Measurements from ENCODE around the gene MGAT5. TPM values are rescaled to one million over a fixed set of nuclear protein-coding genes. Genes with fewer than 3 reads are reported as not detected.

Gene MGAT5
- total RNA-seq, 1 experiment from 2014 or later, result 52.4 TPM

DNA sequence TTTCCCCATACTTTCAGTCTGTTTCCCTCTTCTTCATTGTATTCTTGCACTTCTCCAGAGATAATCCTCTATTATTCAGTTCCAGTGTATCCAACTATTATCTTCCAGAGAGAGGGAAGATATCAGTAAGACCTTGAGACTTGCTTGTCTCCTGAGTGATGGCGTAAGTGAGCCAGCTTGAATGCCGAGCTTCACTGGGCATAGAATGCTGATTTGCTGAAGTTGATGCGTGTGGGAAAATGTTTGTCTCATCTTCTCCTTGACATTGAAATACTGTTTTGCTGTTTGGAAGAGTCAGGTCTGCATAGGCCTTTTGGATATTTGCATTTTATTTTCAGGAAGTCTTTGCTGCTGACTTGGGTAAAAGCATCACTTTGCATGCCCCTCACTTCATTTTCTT, 41.1 kb upstream of the MGAT5 start:
- ChIA-PET POLR2A (no interaction called here), CTCF (interaction anchor here (0.6 to 1.0 kb wide), 2 partner anchors 16 to 94 kb away, joined by 3 read pairs; no protein-coding TSS in a partner anchor)
- H3K27me3 Mint-ChIP-seq (ENCODE audit: low read depth), result no peaks in the 10 kb centered on the region
- DNase-seq (ENCODE audit: low spot score), result no peak
- ATAC-seq, result no peak
- peaks cover 9% of the 10 kb centered on the region for H3K36me3 Mint-ChIP-seq
- H3K9me3 Mint-ChIP-seq, result peaks cover 13% of the 10 kb centered on the region
- TF ChIP-seq NR2C2 (CRISPR knock-in tag; IDR thresholded peaks at IDR 0.05) (no peak), RELA (CRISPR knock-in tag; IDR thresholded peaks at IDR 0.05; ENCODE audit: borderline replicate concordance) (no peak), CREB1 (CRISPR knock-in tag; IDR thresholded peaks at IDR 0.05) (no peak), HMGA2 (CRISPR knock-in tag; IDR thresholded peaks at IDR 0.05) (no peak), SMAD4 (CRISPR knock-in tag; IDR thresholded peaks at IDR 0.05) (no peak), ZNF263 (CRISPR knock-in tag; IDR thresholded peaks at IDR 0.05; ENCODE audit: low read depth) (no peak), SP1 (CRISPR knock-in tag; conservative IDR thresholded peaks at IDR 0.05) (no peak), JUN (CRISPR knock-in tag; IDR thresholded peaks at IDR 0.05) (no peak), NFYB (CRISPR knock-in tag; conservative IDR thresholded peaks at IDR 0.05; ENCODE audit: low read depth) (no peak)
- TF ChIP-seq, protein P1, sequence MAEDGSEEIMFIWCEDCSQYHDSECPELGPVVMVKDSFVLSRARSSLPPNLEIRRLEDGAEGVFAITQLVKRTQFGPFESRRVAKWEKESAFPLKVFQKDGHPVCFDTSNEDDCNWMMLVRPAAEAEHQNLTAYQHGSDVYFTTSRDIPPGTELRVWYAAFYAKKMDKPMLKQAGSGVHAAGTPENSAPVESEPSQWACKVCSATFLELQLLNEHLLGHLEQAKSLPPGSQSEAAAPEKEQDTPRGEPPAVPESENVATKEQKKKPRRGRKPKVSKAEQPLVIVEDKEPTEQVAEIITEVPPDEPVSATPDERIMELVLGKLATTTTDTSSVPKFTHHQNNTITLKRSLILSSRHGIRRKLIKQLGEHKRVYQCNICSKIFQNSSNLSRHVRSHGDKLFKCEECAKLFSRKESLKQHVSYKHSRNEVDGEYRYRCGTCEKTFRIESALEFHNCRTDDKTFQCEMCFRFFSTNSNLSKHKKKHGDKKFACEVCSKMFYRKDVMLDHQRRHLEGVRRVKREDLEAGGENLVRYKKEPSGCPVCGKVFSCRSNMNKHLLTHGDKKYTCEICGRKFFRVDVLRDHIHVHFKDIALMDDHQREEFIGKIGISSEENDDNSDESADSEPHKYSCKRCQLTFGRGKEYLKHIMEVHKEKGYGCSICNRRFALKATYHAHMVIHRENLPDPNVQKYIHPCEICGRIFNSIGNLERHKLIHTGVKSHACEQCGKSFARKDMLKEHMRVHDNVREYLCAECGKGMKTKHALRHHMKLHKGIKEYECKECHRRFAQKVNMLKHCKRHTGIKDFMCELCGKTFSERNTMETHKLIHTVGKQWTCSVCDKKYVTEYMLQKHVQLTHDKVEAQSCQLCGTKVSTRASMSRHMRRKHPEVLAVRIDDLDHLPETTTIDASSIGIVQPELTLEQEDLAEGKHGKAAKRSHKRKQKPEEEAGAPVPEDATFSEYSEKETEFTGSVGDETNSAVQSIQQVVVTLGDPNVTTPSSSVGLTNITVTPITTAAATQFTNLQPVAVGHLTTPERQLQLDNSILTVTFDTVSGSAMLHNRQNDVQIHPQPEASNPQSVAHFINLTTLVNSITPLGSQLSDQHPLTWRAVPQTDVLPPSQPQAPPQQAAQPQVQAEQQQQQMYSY (CRISPR knock-in tag; IDR thresholded peaks at IDR 0.05), result no peak
- TF ChIP-seq, protein P2, sequence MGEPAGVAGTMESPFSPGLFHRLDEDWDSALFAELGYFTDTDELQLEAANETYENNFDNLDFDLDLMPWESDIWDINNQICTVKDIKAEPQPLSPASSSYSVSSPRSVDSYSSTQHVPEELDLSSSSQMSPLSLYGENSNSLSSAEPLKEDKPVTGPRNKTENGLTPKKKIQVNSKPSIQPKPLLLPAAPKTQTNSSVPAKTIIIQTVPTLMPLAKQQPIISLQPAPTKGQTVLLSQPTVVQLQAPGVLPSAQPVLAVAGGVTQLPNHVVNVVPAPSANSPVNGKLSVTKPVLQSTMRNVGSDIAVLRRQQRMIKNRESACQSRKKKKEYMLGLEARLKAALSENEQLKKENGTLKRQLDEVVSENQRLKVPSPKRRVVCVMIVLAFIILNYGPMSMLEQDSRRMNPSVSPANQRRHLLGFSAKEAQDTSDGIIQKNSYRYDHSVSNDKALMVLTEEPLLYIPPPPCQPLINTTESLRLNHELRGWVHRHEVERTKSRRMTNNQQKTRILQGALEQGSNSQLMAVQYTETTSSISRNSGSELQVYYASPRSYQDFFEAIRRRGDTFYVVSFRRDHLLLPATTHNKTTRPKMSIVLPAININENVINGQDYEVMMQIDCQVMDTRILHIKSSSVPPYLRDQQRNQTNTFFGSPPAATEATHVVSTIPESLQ (CRISPR knock-in tag; IDR thresholded peaks at IDR 0.05), result no peak
- TF ChIP-seq, protein P3, sequence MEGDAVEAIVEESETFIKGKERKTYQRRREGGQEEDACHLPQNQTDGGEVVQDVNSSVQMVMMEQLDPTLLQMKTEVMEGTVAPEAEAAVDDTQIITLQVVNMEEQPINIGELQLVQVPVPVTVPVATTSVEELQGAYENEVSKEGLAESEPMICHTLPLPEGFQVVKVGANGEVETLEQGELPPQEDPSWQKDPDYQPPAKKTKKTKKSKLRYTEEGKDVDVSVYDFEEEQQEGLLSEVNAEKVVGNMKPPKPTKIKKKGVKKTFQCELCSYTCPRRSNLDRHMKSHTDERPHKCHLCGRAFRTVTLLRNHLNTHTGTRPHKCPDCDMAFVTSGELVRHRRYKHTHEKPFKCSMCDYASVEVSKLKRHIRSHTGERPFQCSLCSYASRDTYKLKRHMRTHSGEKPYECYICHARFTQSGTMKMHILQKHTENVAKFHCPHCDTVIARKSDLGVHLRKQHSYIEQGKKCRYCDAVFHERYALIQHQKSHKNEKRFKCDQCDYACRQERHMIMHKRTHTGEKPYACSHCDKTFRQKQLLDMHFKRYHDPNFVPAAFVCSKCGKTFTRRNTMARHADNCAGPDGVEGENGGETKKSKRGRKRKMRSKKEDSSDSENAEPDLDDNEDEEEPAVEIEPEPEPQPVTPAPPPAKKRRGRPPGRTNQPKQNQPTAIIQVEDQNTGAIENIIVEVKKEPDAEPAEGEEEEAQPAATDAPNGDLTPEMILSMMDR (IDR thresholded peaks at IDR 0.05), result no peak
- peaks cover 19% of the 10 kb centered on the region for H3K4me1 Mint-ChIP-seq
- no peak overlapping the region for H3K4me3 Mint-ChIP-seq
- H3K27ac Mint-ChIP-seq, result no peak overlapping the region

DNA sequence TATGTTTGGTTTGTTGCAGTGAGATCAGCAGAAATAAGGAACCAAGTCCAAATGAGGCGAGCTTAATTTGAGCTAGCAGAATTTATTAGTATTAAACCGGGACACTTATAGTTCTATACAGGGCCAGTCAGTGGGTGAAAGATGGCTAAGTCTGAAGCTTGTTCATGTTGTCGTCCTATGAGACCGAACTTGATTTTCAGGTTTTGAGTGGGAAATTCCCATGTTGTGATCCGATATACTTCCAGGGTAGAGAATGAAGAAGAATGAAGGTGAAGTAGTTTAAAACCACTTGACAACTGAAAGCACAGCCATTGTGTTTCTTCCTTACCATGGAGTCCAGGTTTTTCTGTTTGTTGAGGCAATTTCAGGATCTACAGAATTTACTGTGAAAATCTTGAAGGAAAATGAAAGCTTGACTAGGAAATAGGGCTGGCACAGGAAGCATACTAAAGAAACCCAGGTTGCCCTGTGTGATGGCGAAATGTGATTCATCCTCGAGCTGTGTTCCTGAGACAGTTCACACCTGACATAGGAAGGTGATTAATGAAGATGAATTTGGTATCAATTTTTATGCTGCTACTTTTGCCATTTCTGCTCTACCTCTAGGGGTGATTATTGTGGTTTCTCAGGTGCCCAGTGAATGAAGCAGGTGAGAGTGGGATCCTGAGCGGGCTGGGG, 37.6 kb upstream of the MGAT5 start:
- Mint-ChIP-seq H3K27ac (no peak overlapping the region), H3K4me1 (peaks cover 51% of the 10 kb centered on the region), H3K4me3 (no peak overlapping the region), H3K27me3 (ENCODE audit: low read depth) (no peaks in the 10 kb centered on the region), H3K36me3 (peaks cover 9% of the 10 kb centered on the region), H3K9me3 (peaks cover 13% of the 10 kb centered on the region)
- no peak for ATAC-seq
- no peak for DNase-seq (ENCODE audit: low spot score)
- ChIA-PET POLR2A (no interaction called here), CTCF (interaction anchor here (0.7 to 1.5 kb wide), 5 partner anchors 9 to 330 kb away, joined by 3 to 6 read pairs (median 3); no protein-coding TSS in a partner anchor)
- TF ChIP-seq TEAD1 (CRISPR knock-in tag; IDR thresholded peaks at IDR 0.05) (no peak), NFATC4 (CRISPR knock-in tag; IDR thresholded peaks at IDR 0.05) (no peak)
- TF ChIP-seq, protein P4, sequence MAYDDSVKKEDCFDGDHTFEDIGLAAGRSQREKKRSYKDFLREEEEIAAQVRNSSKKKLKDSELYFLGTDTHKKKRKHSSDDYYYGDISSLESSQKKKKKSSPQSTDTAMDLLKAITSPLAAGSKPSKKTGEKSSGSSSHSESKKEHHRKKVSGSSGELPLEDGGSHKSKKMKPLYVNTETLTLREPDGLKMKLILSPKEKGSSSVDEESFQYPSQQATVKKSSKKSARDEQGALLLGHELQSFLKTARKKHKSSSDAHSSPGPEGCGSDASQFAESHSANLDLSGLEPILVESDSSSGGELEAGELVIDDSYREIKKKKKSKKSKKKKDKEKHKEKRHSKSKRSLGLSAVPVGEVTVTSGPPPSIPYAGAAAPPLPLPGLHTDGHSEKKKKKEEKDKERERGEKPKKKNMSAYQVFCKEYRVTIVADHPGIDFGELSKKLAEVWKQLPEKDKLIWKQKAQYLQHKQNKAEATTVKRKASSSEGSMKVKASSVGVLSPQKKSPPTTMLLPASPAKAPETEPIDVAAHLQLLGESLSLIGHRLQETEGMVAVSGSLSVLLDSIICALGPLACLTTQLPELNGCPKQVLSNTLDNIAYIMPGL (CRISPR knock-in tag; IDR thresholded peaks at IDR 0.05), result no peak
- TF ChIP-seq, protein P5, sequence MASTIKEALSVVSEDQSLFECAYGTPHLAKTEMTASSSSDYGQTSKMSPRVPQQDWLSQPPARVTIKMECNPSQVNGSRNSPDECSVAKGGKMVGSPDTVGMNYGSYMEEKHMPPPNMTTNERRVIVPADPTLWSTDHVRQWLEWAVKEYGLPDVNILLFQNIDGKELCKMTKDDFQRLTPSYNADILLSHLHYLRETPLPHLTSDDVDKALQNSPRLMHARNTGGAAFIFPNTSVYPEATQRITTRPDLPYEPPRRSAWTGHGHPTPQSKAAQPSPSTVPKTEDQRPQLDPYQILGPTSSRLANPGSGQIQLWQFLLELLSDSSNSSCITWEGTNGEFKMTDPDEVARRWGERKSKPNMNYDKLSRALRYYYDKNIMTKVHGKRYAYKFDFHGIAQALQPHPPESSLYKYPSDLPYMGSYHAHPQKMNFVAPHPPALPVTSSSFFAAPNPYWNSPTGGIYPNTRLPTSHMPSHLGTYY (CRISPR knock-in tag; IDR thresholded peaks at IDR 0.05), result no peak
- TF ChIP-seq, protein P6, sequence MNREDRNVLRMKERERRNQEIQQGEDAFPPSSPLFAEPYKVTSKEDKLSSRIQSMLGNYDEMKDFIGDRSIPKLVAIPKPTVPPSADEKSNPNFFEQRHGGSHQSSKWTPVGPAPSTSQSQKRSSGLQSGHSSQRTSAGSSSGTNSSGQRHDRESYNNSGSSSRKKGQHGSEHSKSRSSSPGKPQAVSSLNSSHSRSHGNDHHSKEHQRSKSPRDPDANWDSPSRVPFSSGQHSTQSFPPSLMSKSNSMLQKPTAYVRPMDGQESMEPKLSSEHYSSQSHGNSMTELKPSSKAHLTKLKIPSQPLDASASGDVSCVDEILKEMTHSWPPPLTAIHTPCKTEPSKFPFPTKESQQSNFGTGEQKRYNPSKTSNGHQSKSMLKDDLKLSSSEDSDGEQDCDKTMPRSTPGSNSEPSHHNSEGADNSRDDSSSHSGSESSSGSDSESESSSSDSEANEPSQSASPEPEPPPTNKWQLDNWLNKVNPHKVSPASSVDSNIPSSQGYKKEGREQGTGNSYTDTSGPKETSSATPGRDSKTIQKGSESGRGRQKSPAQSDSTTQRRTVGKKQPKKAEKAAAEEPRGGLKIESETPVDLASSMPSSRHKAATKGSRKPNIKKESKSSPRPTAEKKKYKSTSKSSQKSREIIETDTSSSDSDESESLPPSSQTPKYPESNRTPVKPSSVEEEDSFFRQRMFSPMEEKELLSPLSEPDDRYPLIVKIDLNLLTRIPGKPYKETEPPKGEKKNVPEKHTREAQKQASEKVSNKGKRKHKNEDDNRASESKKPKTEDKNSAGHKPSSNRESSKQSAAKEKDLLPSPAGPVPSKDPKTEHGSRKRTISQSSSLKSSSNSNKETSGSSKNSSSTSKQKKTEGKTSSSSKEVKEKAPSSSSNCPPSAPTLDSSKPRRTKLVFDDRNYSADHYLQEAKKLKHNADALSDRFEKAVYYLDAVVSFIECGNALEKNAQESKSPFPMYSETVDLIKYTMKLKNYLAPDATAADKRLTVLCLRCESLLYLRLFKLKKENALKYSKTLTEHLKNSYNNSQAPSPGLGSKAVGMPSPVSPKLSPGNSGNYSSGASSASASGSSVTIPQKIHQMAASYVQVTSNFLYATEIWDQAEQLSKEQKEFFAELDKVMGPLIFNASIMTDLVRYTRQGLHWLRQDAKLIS (CRISPR knock-in tag; IDR thresholded peaks at IDR 0.05; ENCODE audit: borderline replicate concordance), result no peak
